Measurements from ENCODE around the gene CHMP6.

The CHMP6 gene

GRCh38 chr17:81037798-81038733 is 46.4 kb downstream of the CHMP6 start:
- no peaks in the 10 kb centered on the region for H3K9me3 ChIP-seq (ENCODE audit: insufficient read depth, low read depth, low read length)
- H3F3A ChIP-seq (ENCODE audit: low read depth) = no peaks in the 10 kb centered on the region
- no peak overlapping the region for H3K4me3 ChIP-seq (ENCODE audit: low read length, poor library complexity, severe bottlenecking)
- H3K9me2 ChIP-seq (replicated peaks; ENCODE audit: low read depth, low read length) = no peaks in the 10 kb centered on the region
- H3K9ac ChIP-seq (ENCODE audit: low read depth, low read length, poor library complexity, severe bottlenecking) = no peak overlapping the region
- H3K36me3 ChIP-seq (ENCODE audit: insufficient read depth, low read length) = no peaks in the 10 kb centered on the region
- TF ChIP-seq CTCF (conservative IDR thresholded peaks at IDR 0.05; ENCODE audit: low read length) (no peak), EZH2phosphoT487 (IDR thresholded peaks at IDR 0.05; ENCODE audit: borderline replicate concordance) (no peak)
- H4K20me1 ChIP-seq (ENCODE audit: insufficient read depth, low read length, poor library complexity, severe bottlenecking) = no peaks in the 10 kb centered on the region
- no peak overlapping the region for H2AFZ ChIP-seq (ENCODE audit: low read length)
- no peaks in the 10 kb centered on the region for H3K79me2 ChIP-seq (ENCODE audit: insufficient read depth, low read length)
- H3K4me1 ChIP-seq (ENCODE audit: insufficient read depth, low read length, poor library complexity, severe bottlenecking) = peaks cover 4% of the 10 kb centered on the region
- no peak overlapping the region for H3K4me2 ChIP-seq (ENCODE audit: low read depth, low read length, poor library complexity, severe bottlenecking)
- H3K27me3 ChIP-seq (ENCODE audit: insufficient read depth, low read length, poor library complexity, severe bottlenecking) = peaks cover 4% of the 10 kb centered on the region

- H3K9ac ChIP-seq (ENCODE audit: low read depth, low read length, poor library complexity, severe bottlenecking) = no peak overlapping the region
- H3K36me3 ChIP-seq (ENCODE audit: insufficient read depth, low read length) = no peaks in the 10 kb centered on the region
- H3K9me3 ChIP-seq (ENCODE audit: insufficient read depth, low read depth, low read length) = no peaks in the 10 kb centered on the region
These were observed 47.5 kb downstream of the CHMP6 start for GRCh38 chr17:81039096-81039495.

More at GRCh38 chr17:81039096-81039495, 47.5 kb downstream of the CHMP6 start:
- H3K79me2 ChIP-seq (ENCODE audit: insufficient read depth, low read length) = no peaks in the 10 kb centered on the region
- H3K4me3 ChIP-seq (ENCODE audit: low read length, poor library complexity, severe bottlenecking) = no peak overlapping the region
- H3K9me2 ChIP-seq (replicated peaks; ENCODE audit: low read depth, low read length) = no peaks in the 10 kb centered on the region
- peaks cover 2% of the 10 kb centered on the region for H3K4me1 ChIP-seq (ENCODE audit: insufficient read depth, low read length, poor library complexity, severe bottlenecking)
- peaks cover 2% of the 10 kb centered on the region for H3K27me3 ChIP-seq (ENCODE audit: insufficient read depth, low read length, poor library complexity, severe bottlenecking)
- H3F3A ChIP-seq (ENCODE audit: low read depth) = no peaks in the 10 kb centered on the region
- H4K20me1 ChIP-seq (ENCODE audit: insufficient read depth, low read length, poor library complexity, severe bottlenecking) = no peaks in the 10 kb centered on the region
- H3K4me2 ChIP-seq (ENCODE audit: low read depth, low read length, poor library complexity, severe bottlenecking) = no peak overlapping the region
- TF ChIP-seq CTCF (conservative IDR thresholded peaks at IDR 0.05; ENCODE audit: low read length) (no peak), EZH2phosphoT487 (IDR thresholded peaks at IDR 0.05; ENCODE audit: borderline replicate concordance) (no peak)
- no peak overlapping the region for H2AFZ ChIP-seq (ENCODE audit: low read length)
